HG03575 (cell line): ENCODE results near the gene MPEG1.

Source experiments
- ATAC-seq: cut with Tn5 transposase; IDR thresholded peaks from one replicate; pipeline ENCODE4 v1.9.1; 2021; ENCODE audit not compliant: unreplicated experiment, insufficient number of reproducible peaks, low FRiP score; ENCODE audit errors: extremely low read depth

Gene MPEG1

GRCh38 chr11:59193587-59194130 is 19.1 kb downstream of the MPEG1 start:
- ATAC-seq, result no peak

GRCh38 chr11:59192446-59193020 is 20.2 kb downstream of the MPEG1 start:
- ATAC-seq, result no peak

- no peak for ATAC-seq
Measured at GRCh38 chr11:59191890-59192289, 20.8 kb downstream of the MPEG1 start.

GRCh38 chr11:59191095-59191494 is 21.6 kb downstream of the MPEG1 start:
- no peak for ATAC-seq

GRCh38 chr11:59189986-59190385 is 22.7 kb downstream of the MPEG1 start:
- no peak for ATAC-seq

GRCh38 chr11:59188954-59189353 is 23.8 kb downstream of the MPEG1 start:
- ATAC-seq, result no peak

- no peak for ATAC-seq
Measured at GRCh38 chr11:59187587-59187986, 25.1 kb downstream of the MPEG1 start.

- no peak for ATAC-seq
Measured at GRCh38 chr11:59187035-59187434, 25.7 kb downstream of the MPEG1 start.

GRCh38 chr11:59186130-59186594 is 26.6 kb downstream of the MPEG1 start:
- no peak for ATAC-seq

- no peak for ATAC-seq
Measured at GRCh38 chr11:59185386-59185945, 27.3 kb downstream of the MPEG1 start.

- no peak for ATAC-seq
Measured at GRCh38 chr11:59184691-59185339, 27.9 kb downstream of the MPEG1 start.

- ATAC-seq, result no peak
Measured at GRCh38 chr11:59183771-59184170, 29.0 kb downstream of the MPEG1 start.

GRCh38 chr11:59182457-59183151 is 30.1 kb downstream of the MPEG1 start:
- no peak for ATAC-seq

GRCh38 chr11:59181746-59182456 is 30.8 kb downstream of the MPEG1 start:
- ATAC-seq, result no peak

GRCh38 chr11:59180907-59181306 is 31.8 kb downstream of the MPEG1 start:
- ATAC-seq, result no peak

- no peak for ATAC-seq
Measured at GRCh38 chr11:59180168-59180776, 32.5 kb downstream of the MPEG1 start.

GRCh38 chr11:59179121-59179520 is 33.6 kb downstream of the MPEG1 start:
- no peak for ATAC-seq

GRCh38 chr11:59178402-59178801 is 34.3 kb downstream of the MPEG1 start:
- no peak for ATAC-seq

- no peak for ATAC-seq
Measured at GRCh38 chr11:59176330-59176729, 36.4 kb downstream of the MPEG1 start.
